Fibroblast of skin of back (primary cell): Measurements from ENCODE around the gene PDXDC1.
"Not testable (repeated sequence)": the region's sequence is repeated elsewhere in the genome, so short reads cannot be mapped to it uniquely, and the experiment has no call there.

Experiments used
- DNase-seq: peaks from one replicate; pipeline ENCODE4 v3.0.0-alpha.2; 2013

The PDXDC1 gene

GRCh38 chr16:15071916-15072769 lies 97.3 kb downstream of the PDXDC1 start:
- DNase-seq = not testable (repeated sequence)

GRCh38 chr16:15073101-15073500 lies 98.3 kb downstream of the PDXDC1 start:
- no peak for DNase-seq

GRCh38 chr16:15076161-15076560 lies 101.3 kb downstream of the PDXDC1 start:
- not testable (repeated sequence) for DNase-seq

GRCh38 chr16:15080883-15081282 lies 106.1 kb downstream of the PDXDC1 start:
- not testable (repeated sequence) for DNase-seq

GRCh38 chr16:15082788-15083187 lies 108.0 kb downstream of the PDXDC1 start:
- DNase-seq = not testable (repeated sequence)

- not testable (repeated sequence) for DNase-seq
Measured at GRCh38 chr16:15090663-15091269, 115.9 kb downstream of the PDXDC1 start.

- not testable (repeated sequence) for DNase-seq
Measured at GRCh38 chr16:15093571-15093954, 118.7 kb downstream of the PDXDC1 start.

GRCh38 chr16:15093955-15094827 lies 119.4 kb downstream of the PDXDC1 start, which contains the start of gene RRN3:
Gene RRN3, minus strand, starts transcription at chr16:15094272. Its CDS starts 39 bp downstream, at chr16:15094233.
- DNase-seq = peak; percentile 93

GRCh38 chr16:15096583-15096972 lies 121.8 kb downstream of the PDXDC1 start:
- not testable (repeated sequence) for DNase-seq

GRCh38 chr16:15099366-15099909 lies 124.6 kb downstream of the PDXDC1 start:
- not testable (repeated sequence) for DNase-seq

- DNase-seq = not testable (repeated sequence)
Measured at GRCh38 chr16:15100372-15100987, 125.7 kb downstream of the PDXDC1 start.

GRCh38 chr16:15127641-15128425 lies 153.0 kb downstream of the PDXDC1 start:
- not testable (repeated sequence) for DNase-seq

GRCh38 chr16:15130256-15130932 lies 155.6 kb downstream of the PDXDC1 start:
- not testable (repeated sequence) for DNase-seq

GRCh38 chr16:15130943-15131700 lies 156.3 kb downstream of the PDXDC1 start:
- not testable (repeated sequence) for DNase-seq

- not testable (repeated sequence) for DNase-seq
Measured at GRCh38 chr16:15132719-15133428, 158.0 kb downstream of the PDXDC1 start.

GRCh38 chr16:15133554-15133953 lies 158.7 kb downstream of the PDXDC1 start:
- not testable (repeated sequence) for DNase-seq

- not testable (repeated sequence) for DNase-seq
Measured at GRCh38 chr16:15134752-15135482, 160.1 kb downstream of the PDXDC1 start.
